Activated B cell treated with CpG ODN at 0.5 μM for 24 hours (primary cell): ENCODE data around the gene CD180. TPM values are rescaled to one million over a fixed set of nuclear protein-coding genes. Genes with fewer than 3 reads are reported as not detected.

Experiments
- ATAC-seq: fragments of 200-7000 bp; cut with Tn5 transposase; one replicate; pipeline ENCODE4 v1.10.0; 2021; ENCODE audit warnings: low read depth, mild to moderate bottlenecking, moderate library complexity
- CTCF ChIA-PET: fragments of 350-600 bp; sonication (Branson Sonifier 250); formaldehyde crosslinking; loops from one replicate; lab custom pipeline; 2021; ENCODE audit warnings: antibody characterized with exemption; lab: Charles Lee
- POLR2A ChIA-PET: fragments of 350-600 bp; sonication (Branson Sonifier 250); formaldehyde crosslinking; loops from one replicate; lab custom pipeline; 2021; ENCODE audit warnings: antibody characterized with exemption; lab: Charles Lee
- DNase-seq: peaks from one replicate; pipeline ENCODE4 v3.0.0; 2022
- H3K27ac Mint-ChIP-seq: one replicate; pipeline ENCODE4 v1.8.0; 2020; ENCODE audit warnings: mixed read lengths
- H3K27me3 Mint-ChIP-seq: one replicate; pipeline ENCODE4 v1.8.0; 2021; ENCODE audit warnings: mixed read lengths
- H3K36me3 Mint-ChIP-seq: one replicate; pipeline ENCODE4 v1.8.0; 2021; ENCODE audit warnings: low read depth, mixed read lengths
- H3K4me1 Mint-ChIP-seq: one replicate; pipeline ENCODE4 v1.8.0; 2021; ENCODE audit warnings: mixed read lengths
- H3K4me3 Mint-ChIP-seq: one replicate; pipeline ENCODE4 v1.8.0; 2020; ENCODE audit warnings: mild to moderate bottlenecking, mixed read lengths
- H3K9me3 Mint-ChIP-seq: one replicate; pipeline ENCODE4 v1.8.0; 2020; ENCODE audit warnings: mixed read lengths
- CTCF ChIP-seq: fragments of 200-600 bp; IDR thresholded peaks from one replicate; pipeline ENCODE4 v1.8.0; 2022; ENCODE audit warnings: antibody characterized with exemption, mild to moderate bottlenecking
- intact Hi-C: fragments of 100-400 bp; cut with micrococcal nuclease; formaldehyde crosslinking; loops from one replicate; pipeline ENCODE4 v1.15.1; 2024
- total RNA-seq: library from RNA; stranded (reverse); gene quantifications from 2 replicates; pipeline ENCODE4 v1.2.3, GENCODE V29; 2022

CD180 gene
- total RNA-seq, 1 donor from 2014 or later: 35.7 TPM

GRCh38 chr5:67208403-67208802 lies 11.8 kb upstream of the CD180 start:
- Mint-ChIP-seq H3K27ac (peak overlapping the region; percentile 96), H3K4me3 (no peak overlapping the region), H3K36me3 (no peaks in the 10 kb centered on the region), H3K4me1 (peaks cover 72% of the 10 kb centered on the region), H3K27me3 (no peaks in the 10 kb centered on the region), H3K9me3 (no peaks in the 10 kb centered on the region)
- CTCF ChIA-PET: interaction anchor here (0.6 to 10.7 kb wide), 15 partner anchors 8 to 1045 kb away, joined by 3 to 164 read pairs (median 5); partner anchors contain the start of gene CD180
- intact Hi-C loops: loop anchor here (2.0 to 10.0 kb wide), 4 partner anchors 366 to 1284 kb away; partner anchors contain the start of genes ERBIN and SREK1
- POLR2A ChIA-PET: interaction anchor here (1.4 to 16.1 kb wide), 5 partner anchors 8 to 50 kb away, joined by 3 to 228 read pairs (median 21); partner anchors contain the start of gene CD180
- TF ChIP-seq CTCF: no peak
- DNase-seq (no peak), ATAC-seq (no peak)

- peak overlapping the region; percentile 96 for H3K27ac Mint-ChIP-seq
- intact Hi-C loops: loop anchor here (1.0 to 10.0 kb wide), 9 partner anchors 9 to 1282 kb away; partner anchors contain the start of genes ERBIN and SREK1
- CTCF ChIA-PET: interaction anchor here (1.0 to 10.7 kb wide), 10 partner anchors 8 to 50 kb away, joined by 3 to 164 read pairs (median 8); partner anchors contain the start of gene CD180
- ATAC-seq: peak; percentile 78
- H3K9me3 Mint-ChIP-seq: no peaks in the 10 kb centered on the region
- H3K4me3 Mint-ChIP-seq: peak overlapping the region; percentile 62
- no peak for TF ChIP-seq CTCF
- POLR2A ChIA-PET: interaction anchor here (0.7 to 16.1 kb wide), 10 partner anchors 9 to 1008 kb away, joined by 3 to 228 read pairs (median 12); partner anchors contain the start of genes CD180 and PIK3R1
- no peaks in the 10 kb centered on the region for H3K27me3 Mint-ChIP-seq
- DNase-seq: peak; percentile 56
- H3K4me1 Mint-ChIP-seq: peaks cover 86% of the 10 kb centered on the region
- H3K36me3 Mint-ChIP-seq: no peaks in the 10 kb centered on the region
These were observed 10.3 kb upstream of the CD180 start for GRCh38 chr5:67206929-67207328.

- H3K4me1 Mint-ChIP-seq: peaks cover 91% of the 10 kb centered on the region
- H3K4me3 Mint-ChIP-seq: peak overlapping the region; percentile 62
- no peak for DNase-seq
- H3K9me3 Mint-ChIP-seq: no peaks in the 10 kb centered on the region
- ChIA-PET POLR2A (interaction anchor here (0.6 to 16.1 kb wide), 8 partner anchors 9 to 1009 kb away, joined by 4 to 228 read pairs (median 13); partner anchors contain the start of genes CD180 and PIK3R1), CTCF (interaction anchor here (1.0 to 10.7 kb wide), 8 partner anchors 8 to 50 kb away, joined by 3 to 164 read pairs (median 12); partner anchors contain the start of gene CD180)
- no peaks in the 10 kb centered on the region for H3K36me3 Mint-ChIP-seq
- H3K27ac Mint-ChIP-seq: peak overlapping the region; percentile 96
- intact Hi-C loops: loop anchor here (1.0 to 10.0 kb wide), 5 partner anchors 109 to 1282 kb away; partner anchors contain the start of genes ERBIN and SREK1
- TF ChIP-seq CTCF: no peak
- ATAC-seq: no peak
- no peaks in the 10 kb centered on the region for H3K27me3 Mint-ChIP-seq
These were observed 9.9 kb upstream of the CD180 start for GRCh38 chr5:67206461-67206860.

- H3K27ac Mint-ChIP-seq: peak overlapping the region; percentile 96
- H3K4me1 Mint-ChIP-seq: peaks cover 96% of the 10 kb centered on the region
- intact Hi-C loops: loop anchor here (1.0 to 10.0 kb wide), 5 partner anchors 109 to 1281 kb away; partner anchors contain the start of genes ERBIN and SREK1
- ChIA-PET POLR2A (interaction anchor here (0.6 to 16.1 kb wide), 8 partner anchors 10 to 797 kb away, joined by 3 to 228 read pairs (median 12); partner anchors contain the start of gene CD180), CTCF (interaction anchor here (1.2 to 10.7 kb wide), 5 partner anchors 10 to 49 kb away, joined by 3 to 164 read pairs (median 36); no protein-coding TSS in a partner anchor)
- DNase-seq (no peak), ATAC-seq (no peak)
- H3K27me3 Mint-ChIP-seq: no peaks in the 10 kb centered on the region
- H3K9me3 Mint-ChIP-seq: no peaks in the 10 kb centered on the region
- H3K36me3 Mint-ChIP-seq: peaks cover 2% of the 10 kb centered on the region
- TF ChIP-seq CTCF: no peak
- peak overlapping the region; percentile 62 for H3K4me3 Mint-ChIP-seq
These were observed 9.4 kb upstream of the CD180 start for GRCh38 chr5:67205981-67206380.

- Mint-ChIP-seq H3K4me1 (peaks cover 96% of the 10 kb centered on the region), H3K27me3 (no peaks in the 10 kb centered on the region), H3K9me3 (no peaks in the 10 kb centered on the region), H3K36me3 (peaks cover 2% of the 10 kb centered on the region), H3K4me3 (peak overlapping the region; percentile 58), H3K27ac (peak overlapping the region; percentile 96)
- ATAC-seq (no peak), DNase-seq (no peak)
- CTCF ChIA-PET: interaction anchor here (5.0 to 10.7 kb wide), 3 partner anchors 13 to 48 kb away, joined by 36 to 164 read pairs (median 100); no protein-coding TSS in a partner anchor
- TF ChIP-seq CTCF: no peak
- POLR2A ChIA-PET: interaction anchor here (1.1 to 16.1 kb wide), 7 partner anchors 11 to 201 kb away, joined by 3 to 228 read pairs (median 6); partner anchors contain the start of gene CD180
- intact Hi-C loops: loop anchor here (5.0 to 10.0 kb wide), 3 partner anchors 363 to 1280 kb away; partner anchors contain the start of genes ERBIN and SREK1
These were observed 8.2 kb upstream of the CD180 start for GRCh38 chr5:67204821-67205220.
